Mesodermal cell (in vitro differentiated cells): ENCODE measurements around the gene NHSL1.

Source experiments
- H3K27ac ChIP-seq: 2 replicates; pipeline ENCODE4 v1.7.0; 2013; ENCODE audit warnings: mild to moderate bottlenecking, low read depth, low read length, moderate library complexity; ENCODE audit not compliant: severe bottlenecking
- H3K36me3 ChIP-seq: 2 replicates; pipeline ENCODE4 v1.7.1; 2013; ENCODE audit warnings: mild to moderate bottlenecking, low read length, moderate library complexity; ENCODE audit not compliant: control insufficient read depth, insufficient read depth
- H3K4me1 ChIP-seq: one replicate; pipeline ENCODE4 v1.7.1; 2013; ENCODE audit warnings: mild to moderate bottlenecking, low read length; ENCODE audit not compliant: insufficient read depth, control insufficient read depth, poor library complexity, severe bottlenecking
- H3K4me3 ChIP-seq: 2 replicates; pipeline ENCODE4 v1.7.0; 2013; ENCODE audit warnings: low read length, control low read depth, mild to moderate bottlenecking; ENCODE audit not compliant: insufficient read depth, poor library complexity, severe bottlenecking; ENCODE audit errors: extremely low read depth
- H3K9me3 ChIP-seq: 2 replicates; pipeline ENCODE4 v1.7.1; 2013; ENCODE audit warnings: mild to moderate bottlenecking, low read length, moderate library complexity; ENCODE audit not compliant: control insufficient read depth
- WGBS, 2 experiments: methylation state at CpG; one replicate each; pipeline ENCODE4 v1.1.5; 2013; ENCODE audit warnings: missing lambda C conversion rate in 2 of 2; ENCODE audit not compliant: insufficient coverage in 2 of 2; 5-methylcytosine and 5-hydroxymethylcytosine counted together

NHSL1 gene

GRCh38 chr6:138509371-138509770 is 10.1 kb upstream of the NHSL1 start:
- Histone ChIP-seq H3K27ac (no peak overlapping the region), H3K36me3 (no peaks in the 10 kb centered on the region), H3K9me3 (no peaks in the 10 kb centered on the region), H3K4me3 (no peak overlapping the region), H3K4me1 (peaks cover 5% of the 10 kb centered on the region)
- 34 to 46% methylated on average over 2 to 3 of the region's 6 CpGs for WGBS, 2 experiments

GRCh38 chr6:138508676-138508988 is 9.3 kb upstream of the NHSL1 start:
- WGBS, 2 experiments, result 92 to 94% methylated on average over 1 of the region's 2 CpGs
- no peaks in the 10 kb centered on the region for H3K36me3 ChIP-seq
- no peaks in the 10 kb centered on the region for H3K9me3 ChIP-seq
- H3K4me3 ChIP-seq, result no peak overlapping the region
- H3K4me1 ChIP-seq, result peaks cover 5% of the 10 kb centered on the region
- no peak overlapping the region for H3K27ac ChIP-seq

- Histone ChIP-seq H3K27ac (no peak overlapping the region), H3K4me1 (peaks cover 5% of the 10 kb centered on the region), H3K4me3 (no peak overlapping the region), H3K9me3 (no peaks in the 10 kb centered on the region), H3K36me3 (no peaks in the 10 kb centered on the region)
- 82 to 94% methylated on average over 5 of the region's 7 CpGs for WGBS, 2 experiments
Measured at GRCh38 chr6:138507977-138508675, 8.8 kb upstream of the NHSL1 start.

GRCh38 chr6:138504764-138505689 is 5.7 kb upstream of the NHSL1 start:
- H3K4me1 ChIP-seq, result peaks cover under 1% of the 10 kb centered on the region
- no peaks in the 10 kb centered on the region for H3K36me3 ChIP-seq
- WGBS, 2 experiments, result 95 to 98% methylated on average over 3 to 8 of the region's 14 CpGs
- no peaks in the 10 kb centered on the region for H3K9me3 ChIP-seq
- no peak overlapping the region for H3K4me3 ChIP-seq
- no peak overlapping the region for H3K27ac ChIP-seq

GRCh38 chr6:138503881-138504680 is 4.8 kb upstream of the NHSL1 start:
- Histone ChIP-seq H3K4me3 (no peak overlapping the region), H3K9me3 (no peaks in the 10 kb centered on the region), H3K4me1 (peaks cover 6% of the 10 kb centered on the region), H3K27ac (no peak overlapping the region), H3K36me3 (no peaks in the 10 kb centered on the region)
- 77 to 89% methylated on average over 3 of the region's 7 CpGs for WGBS, 2 experiments

GRCh38 chr6:138502546-138502945 is 3.3 kb upstream of the NHSL1 start:
- Histone ChIP-seq H3K4me3 (no peak overlapping the region), H3K9me3 (no peaks in the 10 kb centered on the region), H3K4me1 (peaks cover 6% of the 10 kb centered on the region), H3K27ac (no peak overlapping the region), H3K36me3 (no peaks in the 10 kb centered on the region)
- WGBS, 2 experiments, result no CpG with 5 or more reads among the region's 3 CpGs

GRCh38 chr6:138500867-138501446 is 1.7 kb upstream of the NHSL1 start:
- H3K36me3 ChIP-seq, result peaks cover 4% of the 10 kb centered on the region
- 87 to 90% methylated on average over 2 to 4 of the region's 5 CpGs for WGBS, 2 experiments
- no peaks in the 10 kb centered on the region for H3K9me3 ChIP-seq
- no peak overlapping the region for H3K27ac ChIP-seq
- H3K4me1 ChIP-seq, result peaks cover 6% of the 10 kb centered on the region
- no peak overlapping the region for H3K4me3 ChIP-seq

GRCh38 chr6:138500045-138500665 is 861 bp upstream of the NHSL1 start:
- 20% methylated on average over 1 of the region's 3 CpGs; no CpG with 5 or more reads in 1 of the 2 experiments for WGBS, 2 experiments
- H3K4me1 ChIP-seq, result peaks cover 6% of the 10 kb centered on the region
- peaks cover 7% of the 10 kb centered on the region for H3K36me3 ChIP-seq
- no peak overlapping the region for H3K27ac ChIP-seq
- no peaks in the 10 kb centered on the region for H3K9me3 ChIP-seq
- no peak overlapping the region for H3K4me3 ChIP-seq

- H3K27ac ChIP-seq, result peak overlapping the region; percentile 44
- no peak overlapping the region for H3K4me3 ChIP-seq
- WGBS, 2 experiments, result 83 to 100% methylated on average over 1 of the region's 3 CpGs
Measured at GRCh38 chr6:138498629-138499302, 528 bp downstream of the NHSL1 start.

More at GRCh38 chr6:138498629-138499302, 528 bp downstream of the NHSL1 start:
- no peaks in the 10 kb centered on the region for H3K9me3 ChIP-seq
- peaks cover 7% of the 10 kb centered on the region for H3K36me3 ChIP-seq
- peaks cover 6% of the 10 kb centered on the region for H3K4me1 ChIP-seq
